Measurements from ENCODE around the gene DHFR2.

DHFR2 gene

DNA sequence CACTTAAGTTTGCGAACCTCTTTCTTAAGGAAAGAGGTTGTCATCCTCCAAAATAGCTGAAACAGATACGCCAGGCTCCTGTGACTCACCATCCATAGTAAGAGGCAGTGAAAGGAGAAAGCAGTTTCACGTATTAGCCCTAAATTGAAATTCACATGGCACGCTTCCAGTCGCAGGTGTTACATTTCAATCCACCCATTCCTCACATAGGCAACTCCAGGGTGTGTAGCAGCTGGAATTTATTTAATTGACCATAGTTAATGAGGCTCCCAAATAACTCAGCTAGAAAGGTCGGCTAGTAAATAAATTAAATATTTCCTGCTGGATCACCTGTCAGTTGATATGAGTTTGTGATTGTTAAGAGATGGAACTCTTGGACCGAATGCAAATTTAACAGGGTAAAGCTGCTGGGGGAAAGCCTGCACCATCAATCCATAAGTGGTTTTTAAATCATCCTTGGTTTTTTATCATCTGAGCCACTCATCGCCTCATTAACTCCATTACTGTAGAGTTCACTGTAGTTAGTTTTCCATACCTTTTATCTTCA lies 19.7 kb upstream of the DHFR2 start (continued):
- TF ChIP-seq, protein P1, sequence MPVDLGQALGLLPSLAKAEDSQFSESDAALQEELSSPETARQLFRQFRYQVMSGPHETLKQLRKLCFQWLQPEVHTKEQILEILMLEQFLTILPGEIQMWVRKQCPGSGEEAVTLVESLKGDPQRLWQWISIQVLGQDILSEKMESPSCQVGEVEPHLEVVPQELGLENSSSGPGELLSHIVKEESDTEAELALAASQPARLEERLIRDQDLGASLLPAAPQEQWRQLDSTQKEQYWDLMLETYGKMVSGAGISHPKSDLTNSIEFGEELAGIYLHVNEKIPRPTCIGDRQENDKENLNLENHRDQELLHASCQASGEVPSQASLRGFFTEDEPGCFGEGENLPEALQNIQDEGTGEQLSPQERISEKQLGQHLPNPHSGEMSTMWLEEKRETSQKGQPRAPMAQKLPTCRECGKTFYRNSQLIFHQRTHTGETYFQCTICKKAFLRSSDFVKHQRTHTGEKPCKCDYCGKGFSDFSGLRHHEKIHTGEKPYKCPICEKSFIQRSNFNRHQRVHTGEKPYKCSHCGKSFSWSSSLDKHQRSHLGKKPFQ (tag by site-specific recombination; IDR thresholded peaks at IDR 0.05) = no peak
- TF ChIP-seq, protein P2, sequence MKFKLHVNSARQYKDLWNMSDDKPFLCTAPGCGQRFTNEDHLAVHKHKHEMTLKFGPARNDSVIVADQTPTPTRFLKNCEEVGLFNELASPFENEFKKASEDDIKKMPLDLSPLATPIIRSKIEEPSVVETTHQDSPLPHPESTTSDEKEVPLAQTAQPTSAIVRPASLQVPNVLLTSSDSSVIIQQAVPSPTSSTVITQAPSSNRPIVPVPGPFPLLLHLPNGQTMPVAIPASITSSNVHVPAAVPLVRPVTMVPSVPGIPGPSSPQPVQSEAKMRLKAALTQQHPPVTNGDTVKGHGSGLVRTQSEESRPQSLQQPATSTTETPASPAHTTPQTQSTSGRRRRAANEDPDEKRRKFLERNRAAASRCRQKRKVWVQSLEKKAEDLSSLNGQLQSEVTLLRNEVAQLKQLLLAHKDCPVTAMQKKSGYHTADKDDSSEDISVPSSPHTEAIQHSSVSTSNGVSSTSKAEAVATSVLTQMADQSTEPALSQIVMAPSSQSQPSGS (tag by site-specific recombination; IDR thresholded peaks at IDR 0.05; ENCODE audit: low read depth) = no peak
- no peak for TF ChIP-seq ZNF335 (tag by site-specific recombination; conservative IDR thresholded peaks at IDR 0.05)
- 0 out of 2 replicates have a peak, but pooled peaks have one; percentile 11 for TF ChIP-seq ZSCAN23 (tag by site-specific recombination; IDR thresholded peaks at IDR 0.05)
- TF ChIP-seq TCF7L2 (IDR thresholded peaks at IDR 0.05; ENCODE audit: borderline replicate concordance, low read depth, low read length) = peak; percentile 44; the same call in 1 of the 2 replicates
- no peak for TF ChIP-seq ZBTB21 (tag by site-specific recombination; IDR thresholded peaks at IDR 0.05)
- TF ChIP-seq ZFP69B (tag by site-specific recombination; IDR thresholded peaks at IDR 0.05) = no peak
- TF ChIP-seq ZNF175 (tag by site-specific recombination; IDR thresholded peaks at IDR 0.05) = no peak
- no peak for TF ChIP-seq ZNF248 (tag by site-specific recombination; IDR thresholded peaks at IDR 0.05)
- no peak for TF ChIP-seq SCRT1 (tag by site-specific recombination; IDR thresholded peaks at IDR 0.05; ENCODE audit: borderline replicate concordance)
- no peak for TF ChIP-seq ZNF48 (tag by site-specific recombination; IDR thresholded peaks at IDR 0.05)
- TF ChIP-seq, protein P3, sequence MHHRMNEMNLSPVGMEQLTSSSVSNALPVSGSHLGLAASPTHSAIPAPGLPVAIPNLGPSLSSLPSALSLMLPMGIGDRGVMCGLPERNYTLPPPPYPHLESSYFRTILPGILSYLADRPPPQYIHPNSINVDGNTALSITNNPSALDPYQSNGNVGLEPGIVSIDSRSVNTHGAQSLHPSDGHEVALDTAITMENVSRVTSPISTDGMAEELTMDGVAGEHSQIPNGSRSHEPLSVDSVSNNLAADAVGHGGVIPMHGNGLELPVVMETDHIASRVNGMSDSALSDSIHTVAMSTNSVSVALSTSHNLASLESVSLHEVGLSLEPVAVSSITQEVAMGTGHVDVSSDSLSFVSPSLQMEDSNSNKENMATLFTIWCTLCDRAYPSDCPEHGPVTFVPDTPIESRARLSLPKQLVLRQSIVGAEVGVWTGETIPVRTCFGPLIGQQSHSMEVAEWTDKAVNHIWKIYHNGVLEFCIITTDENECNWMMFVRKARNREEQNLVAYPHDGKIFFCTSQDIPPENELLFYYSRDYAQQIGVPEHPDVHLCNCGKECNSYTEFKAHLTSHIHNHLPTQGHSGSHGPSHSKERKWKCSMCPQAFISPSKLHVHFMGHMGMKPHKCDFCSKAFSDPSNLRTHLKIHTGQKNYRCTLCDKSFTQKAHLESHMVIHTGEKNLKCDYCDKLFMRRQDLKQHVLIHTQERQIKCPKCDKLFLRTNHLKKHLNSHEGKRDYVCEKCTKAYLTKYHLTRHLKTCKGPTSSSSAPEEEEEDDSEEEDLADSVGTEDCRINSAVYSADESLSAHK (tag by site-specific recombination; IDR thresholded peaks at IDR 0.05) = peak; percentile 98
- no peak for TF ChIP-seq ZNF747 (tag by site-specific recombination; IDR thresholded peaks at IDR 0.05)
- TF ChIP-seq ZNF664 (tag by site-specific recombination; IDR thresholded peaks at IDR 0.05) = peak; percentile 88; the same call in 1 of the 2 replicates
- peak; percentile 20; the same call in 1 of the 2 replicates for TF ChIP-seq GLI2 (tag by site-specific recombination; IDR thresholded peaks at IDR 0.05; ENCODE audit: borderline replicate concordance, low read depth)
- TF ChIP-seq, protein P4, sequence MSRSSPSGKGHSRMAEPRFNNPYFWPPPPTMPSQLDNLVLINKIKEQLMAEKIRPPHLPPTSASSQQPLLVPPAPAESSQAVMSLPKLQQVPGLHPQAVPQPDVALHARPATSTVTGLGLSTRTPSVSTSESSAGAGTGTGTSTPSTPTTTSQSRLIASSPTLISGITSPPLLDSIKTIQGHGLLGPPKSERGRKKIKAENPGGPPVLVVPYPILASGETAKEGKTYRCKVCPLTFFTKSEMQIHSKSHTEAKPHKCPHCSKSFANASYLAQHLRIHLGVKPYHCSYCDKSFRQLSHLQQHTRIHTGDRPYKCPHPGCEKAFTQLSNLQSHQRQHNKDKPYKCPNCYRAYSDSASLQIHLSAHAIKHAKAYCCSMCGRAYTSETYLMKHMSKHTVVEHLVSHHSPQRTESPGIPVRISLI (tag by site-specific recombination; IDR thresholded peaks at IDR 0.05) = peak; percentile 69
- TF ChIP-seq ZEB2 (tag by site-specific recombination; IDR thresholded peaks at IDR 0.05) = no peak
- TF ChIP-seq ZNF132 (tag by site-specific recombination; IDR thresholded peaks at IDR 0.05; ENCODE audit: borderline replicate concordance) = no peak
- TF ChIP-seq, protein P5, sequence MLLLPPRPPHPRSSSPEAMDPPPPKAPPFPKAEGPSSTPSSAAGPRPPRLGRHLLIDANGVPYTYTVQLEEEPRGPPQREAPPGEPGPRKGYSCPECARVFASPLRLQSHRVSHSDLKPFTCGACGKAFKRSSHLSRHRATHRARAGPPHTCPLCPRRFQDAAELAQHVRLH (tag by site-specific recombination; IDR thresholded peaks at IDR 0.05) = no peak
- TF ChIP-seq, protein P6, sequence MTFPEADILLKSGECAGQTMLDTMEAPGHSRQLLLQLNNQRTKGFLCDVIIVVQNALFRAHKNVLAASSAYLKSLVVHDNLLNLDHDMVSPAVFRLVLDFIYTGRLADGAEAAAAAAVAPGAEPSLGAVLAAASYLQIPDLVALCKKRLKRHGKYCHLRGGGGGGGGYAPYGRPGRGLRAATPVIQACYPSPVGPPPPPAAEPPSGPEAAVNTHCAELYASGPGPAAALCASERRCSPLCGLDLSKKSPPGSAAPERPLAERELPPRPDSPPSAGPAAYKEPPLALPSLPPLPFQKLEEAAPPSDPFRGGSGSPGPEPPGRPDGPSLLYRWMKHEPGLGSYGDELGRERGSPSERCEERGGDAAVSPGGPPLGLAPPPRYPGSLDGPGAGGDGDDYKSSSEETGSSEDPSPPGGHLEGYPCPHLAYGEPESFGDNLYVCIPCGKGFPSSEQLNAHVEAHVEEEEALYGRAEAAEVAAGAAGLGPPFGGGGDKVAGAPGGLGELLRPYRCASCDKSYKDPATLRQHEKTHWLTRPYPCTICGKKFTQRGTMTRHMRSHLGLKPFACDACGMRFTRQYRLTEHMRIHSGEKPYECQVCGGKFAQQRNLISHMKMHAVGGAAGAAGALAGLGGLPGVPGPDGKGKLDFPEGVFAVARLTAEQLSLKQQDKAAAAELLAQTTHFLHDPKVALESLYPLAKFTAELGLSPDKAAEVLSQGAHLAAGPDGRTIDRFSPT (tag by site-specific recombination; IDR thresholded peaks at IDR 0.05) = 0 out of 2 replicates have a peak, but pooled peaks have one; percentile 30
- TF ChIP-seq ZNF610 (tag by site-specific recombination; IDR thresholded peaks at IDR 0.05; ENCODE audit: borderline replicate concordance) = no peak
- TF ChIP-seq ZNF501 (tag by site-specific recombination; IDR thresholded peaks at IDR 0.05) = peak; percentile 74
- TF ChIP-seq GFI1B (tag by site-specific recombination; IDR thresholded peaks at IDR 0.05) = no peak
- peak; percentile 42; the same call in 1 of the 2 replicates for TF ChIP-seq BCL11A (tag by site-specific recombination; IDR thresholded peaks at IDR 0.05; ENCODE audit: low read depth)

All from HEK293 (cell line).